ENCODE data around the gene RNF214. TPM values are rescaled to one million over a fixed set of nuclear protein-coding genes. Genes with fewer than 3 reads are reported as not detected.

The RNF214 gene
- total and polyA plus RNA-seq, 2 of the 4 experiments (the other 2 are of a cell fraction) = 7.9 to 14.8 TPM

DNA sequence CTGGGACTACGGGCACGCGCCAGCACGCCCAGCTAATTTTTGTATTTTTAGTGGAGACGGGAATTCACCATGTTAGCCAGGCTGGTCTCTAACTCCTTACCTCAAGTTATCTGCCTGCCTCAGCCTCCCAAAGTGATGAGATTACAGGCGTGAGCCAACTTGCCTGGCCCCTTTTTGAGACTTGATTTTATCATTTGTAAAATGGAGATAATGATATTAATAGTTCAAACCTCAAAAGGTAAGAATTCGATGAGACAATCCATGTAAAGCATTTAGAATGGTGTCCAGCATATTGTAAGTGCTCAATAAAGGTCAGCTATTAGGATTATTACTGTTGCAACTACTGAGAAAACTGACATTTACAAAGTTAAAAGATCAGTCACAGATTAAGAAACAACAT is 86.3 kb downstream of the RNF214 start:
- H2BK120ac ChIP-seq (ENCODE audit: low read depth, low read length) = no peak overlapping the region
- no peak overlapping the region for H3K4me2 ChIP-seq (ENCODE audit: low read depth, low read length)
- WGBS, 2 experiments (ENCODE audit: extremely low coverage in 2 of 2, insufficient read length in 1 of 2) = no CpG with 5 or more reads among the region's 7 CpGs
- no peak for DNase-seq
- no TSS peak for BruUV-seq (replicated peaks)
- no peaks in the 10 kb centered on the region for H3K27me3 ChIP-seq (ENCODE audit: control insufficient read depth, insufficient read depth, low read length)
- H3K56ac ChIP-seq (ENCODE audit: extremely low read depth, insufficient read depth, low read length) = no peak overlapping the region
- no peak overlapping the region for H4K8ac ChIP-seq (ENCODE audit: low read depth in 2 of 2, low read length in 2 of 2)
- dilution Hi-C loops (cut with HindIII; ENCODE audit: low sequenced_read_pairs, unreplicated experiment) = no loop called here
- no peak for ATAC-seq (ENCODE audit: low read depth)
- no peak overlapping the region for H3K23ac ChIP-seq (ENCODE audit: low read depth, low read length)
- ChIA-PET CTCF (no interaction called here), POLR2A (ENCODE audit: unreplicated experiment) (no interaction called here)
- H3K27ac ChIP-seq (ENCODE audit: insufficient read depth, low read length) = no peak overlapping the region
- H2BK20ac ChIP-seq (ENCODE audit: low read depth, low read length) = no peak overlapping the region
- H3K9ac ChIP-seq (ENCODE audit: low read depth, low read length) = no peak overlapping the region
- no peak overlapping the region for H2AFZ ChIP-seq (replicated peaks; ENCODE audit: low read length, poor library complexity)
- H3K79me1 ChIP-seq (ENCODE audit: low read depth in 1 of 2, low read length in 2 of 2) = peaks cover 16 to 25% of the 10 kb centered on the region in 2 experiments
- no peak overlapping the region for H3K4ac ChIP-seq (ENCODE audit: low read depth, low read length)
- H3K9me1 ChIP-seq (ENCODE audit: insufficient read depth, low read length) = peaks cover 9% of the 10 kb centered on the region; the same call in 1 of the 2 replicates
- no peak overlapping the region for H2BK5ac ChIP-seq (ENCODE audit: low read depth, low read length, poor library complexity, severe bottlenecking)
- no peak overlapping the region for H3K4me3 ChIP-seq (ENCODE audit: insufficient read depth, low read depth, low read length)
- in situ Hi-C loops (cut with MboI; ENCODE audit: low sequenced_read_pairs) = loop anchor here (5.0 kb wide), 1 partner anchor 81 kb away; no protein-coding TSS in a partner anchor
- no peak overlapping the region for H2BK15ac ChIP-seq (ENCODE audit: low read depth, low read length)
- no peaks in the 10 kb centered on the region for H3K9me3 ChIP-seq (ENCODE audit: control insufficient read depth, insufficient read depth, low read length)
- TF ChIP-seq NFE2L2 (IDR thresholded peaks at IDR 0.05; ENCODE audit: low read depth, low read length) (no peak), SMC3 (IDR thresholded peaks at IDR 0.05; ENCODE audit: low read depth, low read length) (no peak), RCOR1 (IDR thresholded peaks at IDR 0.05; ENCODE audit: insufficient replicate concordance, low read length) (no peak), MAFK (IDR thresholded peaks at IDR 0.05; ENCODE audit: low read depth, low read length) (no peak), CEBPB (IDR thresholded peaks at IDR 0.05; ENCODE audit: low read depth, low read length) (no peak), RFX5 (IDR thresholded peaks at IDR 0.05; ENCODE audit: low read depth, low read length) (no peak), FOS (IDR thresholded peaks at IDR 0.05; ENCODE audit: low read depth, low read length) (no peak), RAD21 (IDR thresholded peaks at IDR 0.05; ENCODE audit: low read length) (no peak), BHLHE40 (IDR thresholded peaks at IDR 0.05; ENCODE audit: low read depth, low read length) (no peak)
- TF ChIP-seq, protein P1, sequence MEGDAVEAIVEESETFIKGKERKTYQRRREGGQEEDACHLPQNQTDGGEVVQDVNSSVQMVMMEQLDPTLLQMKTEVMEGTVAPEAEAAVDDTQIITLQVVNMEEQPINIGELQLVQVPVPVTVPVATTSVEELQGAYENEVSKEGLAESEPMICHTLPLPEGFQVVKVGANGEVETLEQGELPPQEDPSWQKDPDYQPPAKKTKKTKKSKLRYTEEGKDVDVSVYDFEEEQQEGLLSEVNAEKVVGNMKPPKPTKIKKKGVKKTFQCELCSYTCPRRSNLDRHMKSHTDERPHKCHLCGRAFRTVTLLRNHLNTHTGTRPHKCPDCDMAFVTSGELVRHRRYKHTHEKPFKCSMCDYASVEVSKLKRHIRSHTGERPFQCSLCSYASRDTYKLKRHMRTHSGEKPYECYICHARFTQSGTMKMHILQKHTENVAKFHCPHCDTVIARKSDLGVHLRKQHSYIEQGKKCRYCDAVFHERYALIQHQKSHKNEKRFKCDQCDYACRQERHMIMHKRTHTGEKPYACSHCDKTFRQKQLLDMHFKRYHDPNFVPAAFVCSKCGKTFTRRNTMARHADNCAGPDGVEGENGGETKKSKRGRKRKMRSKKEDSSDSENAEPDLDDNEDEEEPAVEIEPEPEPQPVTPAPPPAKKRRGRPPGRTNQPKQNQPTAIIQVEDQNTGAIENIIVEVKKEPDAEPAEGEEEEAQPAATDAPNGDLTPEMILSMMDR (conservative IDR thresholded peaks at IDR 0.05; ENCODE audit: low read depth, low read length) = no peak
- TF ChIP-seq, protein P2, sequence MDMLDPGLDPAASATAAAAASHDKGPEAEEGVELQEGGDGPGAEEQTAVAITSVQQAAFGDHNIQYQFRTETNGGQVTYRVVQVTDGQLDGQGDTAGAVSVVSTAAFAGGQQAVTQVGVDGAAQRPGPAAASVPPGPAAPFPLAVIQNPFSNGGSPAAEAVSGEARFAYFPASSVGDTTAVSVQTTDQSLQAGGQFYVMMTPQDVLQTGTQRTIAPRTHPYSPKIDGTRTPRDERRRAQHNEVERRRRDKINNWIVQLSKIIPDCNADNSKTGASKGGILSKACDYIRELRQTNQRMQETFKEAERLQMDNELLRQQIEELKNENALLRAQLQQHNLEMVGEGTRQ (IDR thresholded peaks at IDR 0.05; ENCODE audit: low read depth, low read length) = no peak
- H3K14ac ChIP-seq (replicated peaks; ENCODE audit: low read depth, low read length) = no peak overlapping the region
- H3K36me3 ChIP-seq (ENCODE audit: control insufficient read depth, insufficient read depth, low read length) = no peaks in the 10 kb centered on the region
- H2AK9ac ChIP-seq (replicated peaks; ENCODE audit: low read depth, low read length, poor library complexity) = no peak overlapping the region
- no peak overlapping the region for H4K5ac ChIP-seq (ENCODE audit: low read depth, low read length)
- peaks cover 11% of the 10 kb centered on the region for H3K4me1 ChIP-seq (ENCODE audit: control insufficient read depth, insufficient read depth, low read length)
- H4K91ac ChIP-seq (ENCODE audit: insufficient read depth, low read depth, low read length) = no peak overlapping the region
- no peak overlapping the region for H3K18ac ChIP-seq (ENCODE audit: low read depth, low read length)
- no peak overlapping the region for H2AK5ac ChIP-seq (ENCODE audit: low read depth, low read length)
- H4K20me1 ChIP-seq (ENCODE audit: insufficient read depth, low read length) = peaks cover 9% of the 10 kb centered on the region; the same call in 1 of the 2 replicates
- intact Hi-C loops (cut with micrococcal nuclease) = no loop called here
